AG10803 (cell line): ENCODE results near the gene SYNDIG1.
A peak's percentile ranks its signal among the peaks of the same experiment; 100 is the strongest.
"Not testable (repeated sequence)": the region's sequence is repeated elsewhere in the genome, so short reads cannot be mapped to it uniquely, and the experiment has no call there.

ENCODE experiments used
- DNase-seq: peaks from one replicate; pipeline ENCODE4 v3.0.0; 2010; ENCODE audit warnings: low read depth
- H3K4me3 ChIP-seq: 2 replicates; pipeline ENCODE4 v1.5.1; 2011; ENCODE audit warnings: mild to moderate bottlenecking, low read length, control low read depth
- CTCF ChIP-seq: conservative IDR thresholded peaks from 2 replicates; pipeline ENCODE4 v1.5.1; 2011; ENCODE audit warnings: mild to moderate bottlenecking, low read length, control low read depth, inconsistent platforms

SYNDIG1 gene

GRCh38 chr20:24617080-24617432, 147.6 kb downstream of the SYNDIG1 start:
- no peak overlapping the region for H3K4me3 ChIP-seq
- no peak for DNase-seq
- TF ChIP-seq CTCF: no peak

- DNase-seq: no peak
- H3K4me3 ChIP-seq: no peak overlapping the region
- no peak for TF ChIP-seq CTCF
Observed at GRCh38 chr20:24617757-24618450, 148.5 kb downstream of the SYNDIG1 start.

GRCh38 chr20:24618739-24619138, 149.3 kb downstream of the SYNDIG1 start:
- no peak for DNase-seq
- no peak for TF ChIP-seq CTCF
- H3K4me3 ChIP-seq: no peak overlapping the region

- no peak for TF ChIP-seq CTCF
- no peak overlapping the region for H3K4me3 ChIP-seq
- DNase-seq: no peak
Observed at GRCh38 chr20:24619212-24619611, 149.8 kb downstream of the SYNDIG1 start.

GRCh38 chr20:24620937-24621519, 151.6 kb downstream of the SYNDIG1 start:
- no peak overlapping the region for H3K4me3 ChIP-seq
- no peak for DNase-seq
- no peak for TF ChIP-seq CTCF

GRCh38 chr20:24622856-24623255, 153.4 kb downstream of the SYNDIG1 start:
- no peak overlapping the region for H3K4me3 ChIP-seq
- no peak for TF ChIP-seq CTCF
- DNase-seq: peak; percentile 35

- DNase-seq, H3K4me3 ChIP-seq: not testable (repeated sequence)
Observed at GRCh38 chr20:24626141-24626540, 156.7 kb downstream of the SYNDIG1 start.
